ENCODE measurements around the gene ABHD17A. TPM values are rescaled to one million over a fixed set of nuclear protein-coding genes. Genes with fewer than 3 reads are reported as not detected.

Gene ABHD17A
- total RNA-seq, 1 experiment from 2014 or later, result 60.7 TPM

GRCh38 chr19:1827566-1828278 is 57.6 kb downstream of the ABHD17A start:
- no peaks in the 10 kb centered on the region for H3K27me3 Mint-ChIP-seq (ENCODE audit: low read depth)
- no peak for TF ChIP-seq NR2C2 (CRISPR knock-in tag; IDR thresholded peaks at IDR 0.05)
- TF ChIP-seq ETV6 (CRISPR knock-in tag; IDR thresholded peaks at IDR 0.05), result no peak
- TF ChIP-seq SMAD4 (CRISPR knock-in tag; IDR thresholded peaks at IDR 0.05), result no peak
- no peak for TF ChIP-seq KAT7 (CRISPR knock-in tag; IDR thresholded peaks at IDR 0.05; ENCODE audit: borderline replicate concordance)
- TF ChIP-seq NFE2L1 (CRISPR knock-in tag; IDR thresholded peaks at IDR 0.05), result no peak
- no peak for TF ChIP-seq NFATC4 (CRISPR knock-in tag; IDR thresholded peaks at IDR 0.05)
- no peak for TF ChIP-seq ATF3 (CRISPR knock-in tag; conservative IDR thresholded peaks at IDR 0.05)
- no peak for TF ChIP-seq GTF2I (CRISPR knock-in tag; conservative IDR thresholded peaks at IDR 0.05)
- no peak for TF ChIP-seq ZNF512 (CRISPR knock-in tag; IDR thresholded peaks at IDR 0.05; ENCODE audit: borderline replicate concordance)
- TF ChIP-seq ZNF138 (CRISPR knock-in tag; conservative IDR thresholded peaks at IDR 0.05), result no peak
- TF ChIP-seq ZNF219 (CRISPR knock-in tag; IDR thresholded peaks at IDR 0.05; ENCODE audit: borderline replicate concordance), result no peak
- TF ChIP-seq PRRX2 (CRISPR knock-in tag; IDR thresholded peaks at IDR 0.05), result no peak
- TF ChIP-seq E2F5 (CRISPR knock-in tag; IDR thresholded peaks at IDR 0.05), result no peak
- TF ChIP-seq FOXK1 (CRISPR knock-in tag; IDR thresholded peaks at IDR 0.05), result no peak
- TF ChIP-seq GRHL2 (CRISPR knock-in tag; IDR thresholded peaks at IDR 0.05; ENCODE audit: insufficient replicate concordance, severe bottlenecking), result no peak
- TF ChIP-seq ZMAT4 (CRISPR knock-in tag; IDR thresholded peaks at IDR 0.05), result no peak
- TF ChIP-seq ATF1 (CRISPR knock-in tag; IDR thresholded peaks at IDR 0.05), result no peak
- TF ChIP-seq ZNF232 (CRISPR knock-in tag; IDR thresholded peaks at IDR 0.05), result no peak
- TF ChIP-seq AFF4 (CRISPR knock-in tag; IDR thresholded peaks at IDR 0.05; ENCODE audit: borderline replicate concordance), result no peak
- H3K36me3 Mint-ChIP-seq, result peaks cover 8% of the 10 kb centered on the region
- ATAC-seq (no peak), DNase-seq (ENCODE audit: low spot score) (no peak)
- ChIA-PET POLR2A (interaction anchor here (1.0 to 1.8 kb wide), 2 partner anchors 10 to 261 kb away, joined by 3 to 5 read pairs; no protein-coding TSS in a partner anchor), CTCF (interaction anchor here (0.6 to 4.9 kb wide), 17 partner anchors 9 to 481 kb away, joined by 3 to 216 read pairs (median 22); partner anchors contain the start of gene UQCR11)
- no peak overlapping the region for H3K27ac Mint-ChIP-seq
- H3K4me3 Mint-ChIP-seq, result no peak overlapping the region
- H3K4me1 Mint-ChIP-seq, result peaks cover 6% of the 10 kb centered on the region; the same call in 1 of the 2 replicates
- no peaks in the 10 kb centered on the region for H3K9me3 Mint-ChIP-seq

Other genes starting within 250 kb of the ABHD17A start
- gene TCF3, start 232.9 kb downstream of the ABHD17A start, total RNA-seq (2021), result 323 to 350 TPM (median 324 TPM) in 3 replicates
- gene ONECUT3, start 132.0 kb downstream of the ABHD17A start, total RNA-seq (2021), result 0.04 TPM in 1 of 3 replicates, not detected in the others
- 5.5 to 8.2 TPM (median 8.0 TPM) in 3 replicates for gene ATP8B3, start 73.2 kb downstream of the ABHD17A start, total RNA-seq (2021)
- 48.9 to 61.1 TPM (median 50.1 TPM) in 3 replicates for gene REXO1, start 37.0 kb downstream of the ABHD17A start, total RNA-seq (2021)
- 54.4 to 64.0 TPM (median 55.4 TPM) in 3 replicates for gene KLF16, start 21.9 kb downstream of the ABHD17A start, total RNA-seq (2021)
- gene ADAT3, start 19.9 kb upstream of the ABHD17A start, total RNA-seq (2021), result 15.0 to 20.3 TPM (median 15.9 TPM) in 3 replicates
- gene SCAMP4, start 19.9 kb upstream of the ABHD17A start, total RNA-seq (2021), result 81.3 to 86.1 TPM (median 86.1 TPM) in 3 replicates
- gene CSNK1G2, start 55.7 kb upstream of the ABHD17A start, total RNA-seq (2021), result 102 to 126 TPM (median 107 TPM) in 3 replicates
- gene BTBD2, start 130.2 kb upstream of the ABHD17A start, total RNA-seq (2021), result 106 to 148 TPM (median 145 TPM) in 3 replicates
- 150 to 165 TPM (median 163 TPM) in 3 replicates for gene MKNK2, start 165.7 kb upstream of the ABHD17A start, total RNA-seq (2021)
- gene MOB3A, start 210.8 kb upstream of the ABHD17A start, total RNA-seq (2021), result 8.1 to 9.8 TPM (median 9.6 TPM) in 3 replicates
- gene IZUMO4, start 211.4 kb upstream of the ABHD17A start, total RNA-seq (2021), result 0.73 to 1.9 TPM (median 1.8 TPM) in 3 replicates